Muscle of back (tissue), 11 donors: ENCODE results near the gene DSCAM. TPM values are rescaled to one million over a fixed set of nuclear protein-coding genes. Genes with fewer than 3 reads are reported as not detected.
"Not testable (repeated sequence)": the region's sequence is repeated elsewhere in the genome, so short reads cannot be mapped to it uniquely, and the experiment has no call there.

ENCODE experiments used
- DNase-seq, 3 donors: peaks; one replicate each; pipeline versions ENCODE4 v3.0.0 to v3.0.0-alpha.2; 2013
- polyA plus RNA-seq, 10 donors: library from polyadenylated mRNA; unstranded; fragments of 120-200 nt; gene quantifications; one replicate each; pipeline ENCODE4 v1.2.1, GENCODE V29; 2013; ENCODE audit not compliant: insufficient read length in 10 of 10

Gene DSCAM
- polyA plus RNA-seq, 10 donors = 0.57 to 3.1 (median 1.7) TPM

- no peak for DNase-seq
Measured at GRCh38 chr21:40453183-40453582, 393.8 kb downstream of the DSCAM start.

- DNase-seq = no peak
Measured at GRCh38 chr21:40452548-40452947, 394.4 kb downstream of the DSCAM start.

GRCh38 chr21:40447016-40447415, 399.9 kb downstream of the DSCAM start:
- DNase-seq = no peak

GRCh38 chr21:40445349-40445921, 401.5 kb downstream of the DSCAM start:
- no peak for DNase-seq

- DNase-seq = not testable (repeated sequence)
Measured at GRCh38 chr21:40439581-40439980, 407.4 kb downstream of the DSCAM start.

- no peak for DNase-seq
Measured at GRCh38 chr21:40438616-40439015, 408.3 kb downstream of the DSCAM start.

- DNase-seq = peak in 1 of 3 donors; percentile 6
Measured at GRCh38 chr21:40436261-40436660, 410.7 kb downstream of the DSCAM start.

- no peak for DNase-seq
Measured at GRCh38 chr21:40433538-40433937, 413.4 kb downstream of the DSCAM start.

GRCh38 chr21:40425981-40426380, 421.0 kb downstream of the DSCAM start:
- no peak for DNase-seq

GRCh38 chr21:40422896-40423635, 423.9 kb downstream of the DSCAM start:
- no peak for DNase-seq

GRCh38 chr21:40421121-40421520, 425.8 kb downstream of the DSCAM start:
- DNase-seq = no peak

GRCh38 chr21:40416572-40416971, 430.4 kb downstream of the DSCAM start:
- no peak for DNase-seq

- no peak for DNase-seq
Measured at GRCh38 chr21:40408561-40408960, 438.4 kb downstream of the DSCAM start.

- DNase-seq = peak; percentile 65 to 89 (median 85)
Measured at GRCh38 chr21:40404396-40404800, 442.6 kb downstream of the DSCAM start.

- DNase-seq = no peak
Measured at GRCh38 chr21:40402884-40403582, 443.9 kb downstream of the DSCAM start.

GRCh38 chr21:40395732-40396131, 451.2 kb downstream of the DSCAM start:
- DNase-seq = no peak

GRCh38 chr21:40393066-40393465, 453.9 kb downstream of the DSCAM start:
- DNase-seq = no peak

- DNase-seq = no peak
Measured at GRCh38 chr21:40388046-40388445, 458.9 kb downstream of the DSCAM start.

GRCh38 chr21:40386981-40387747, 459.8 kb downstream of the DSCAM start:
- no peak for DNase-seq

GRCh38 chr21:40386294-40386911, 460.6 kb downstream of the DSCAM start:
- peak; percentile 7 to 55 (median 32) for DNase-seq

- DNase-seq = no peak
Measured at GRCh38 chr21:40385883-40386282, 461.1 kb downstream of the DSCAM start.

GRCh38 chr21:40383951-40384350, 463.0 kb downstream of the DSCAM start:
- DNase-seq = no peak
